ENCODE data around the gene UNC93B1. TPM values are rescaled to one million over a fixed set of nuclear protein-coding genes. Genes with fewer than 3 reads are reported as not detected.

Gene UNC93B1
- total and polyA plus RNA-seq, 2 of the 8 experiments (the other 6 are each of a cell fraction or from before 2014, with no cell fraction given), result 18.9 to 34.3 TPM

DNA sequence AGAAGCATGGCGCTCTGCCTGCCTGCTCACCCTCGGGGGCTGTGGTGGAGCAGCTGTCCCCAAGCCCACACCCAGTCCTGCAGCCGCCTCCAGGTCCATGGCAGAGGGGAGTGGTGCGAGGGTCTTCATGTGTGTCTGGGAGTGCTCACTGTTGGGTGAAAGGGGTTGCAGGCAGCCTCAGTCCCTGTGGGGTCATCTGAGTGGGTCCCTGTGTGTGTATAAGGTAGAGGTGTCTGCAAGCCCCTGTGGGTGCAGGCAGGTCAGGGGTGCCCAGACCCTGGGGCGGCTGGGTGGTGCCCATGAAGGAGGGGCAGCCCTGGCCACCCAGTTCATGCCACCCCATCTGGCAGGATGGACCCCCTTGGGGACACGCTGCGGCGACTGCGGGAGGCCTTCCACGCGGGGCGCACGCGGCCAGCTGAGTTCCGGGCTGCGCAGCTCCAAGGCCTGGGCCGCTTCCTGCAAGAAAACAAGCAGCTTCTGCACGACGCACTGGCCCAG is 11.1 kb upstream of the UNC93B1 start:
- Histone ChIP-seq H3K27ac (ENCODE audit: low read depth, low read length) (no peak overlapping the region), H2BK120ac (replicated peaks; ENCODE audit: low read depth, low read length) (no peak overlapping the region), H2BK15ac (ENCODE audit: low read length) (no peak overlapping the region), H3K36me3 (ENCODE audit: control insufficient read depth in 2 of 4, insufficient read depth in 4 of 4, low read length in 3 of 4) (no peaks in the 10 kb centered on the region), H3K4ac (replicated peaks; ENCODE audit: insufficient read length, low read depth, low read length) (no peak overlapping the region), H3K9ac (replicated peaks in 1 of 4; ENCODE audit: extremely low read depth in 1 of 4, low read depth in 3 of 4, low read length in 3 of 4) (no peak overlapping the region), H3K79me2 (ENCODE audit: control insufficient read depth in 1 of 2, insufficient read depth in 2 of 2, low read length in 2 of 2) (no peaks in the 10 kb centered on the region), H4K91ac (replicated peaks; ENCODE audit: insufficient read length, low read length) (no peak overlapping the region), H3K56ac (replicated peaks; ENCODE audit: insufficient read length, low read depth, low read length) (no peak overlapping the region), H3K9me3 (ENCODE audit: insufficient read depth in 2 of 2, low read depth in 1 of 2, low read length in 1 of 2) (no peaks in the 10 kb centered on the region), H2BK5ac (ENCODE audit: low read depth, low read length) (no peak overlapping the region), H3K27me3 (replicated peaks in 1 of 4; ENCODE audit: control insufficient read depth in 3 of 4, extremely low read depth in 1 of 4, insufficient read depth in 3 of 4, low read length in 3 of 4) (no peaks in the 10 kb centered on the region), H3K4me2 (ENCODE audit: insufficient read depth in 1 of 2, low read depth in 2 of 2, low read length in 2 of 2) (no peak overlapping the region), H2BK12ac (ENCODE audit: low read depth, low read length) (no peak overlapping the region), H4K5ac (ENCODE audit: insufficient read length, low read depth, low read length) (no peak overlapping the region), H2AK5ac (ENCODE audit: low read depth, low read length) (no peak overlapping the region), H2BK20ac (ENCODE audit: low read length) (no peak overlapping the region), H4K20me1 (replicated peaks in 1 of 2; ENCODE audit: control insufficient read depth in 1 of 2, insufficient read depth in 2 of 2, low read length in 2 of 2) (no peaks in the 10 kb centered on the region), H3K18ac (ENCODE audit: extremely low read depth, low read length) (no peak overlapping the region), H4K8ac (ENCODE audit: extremely low read depth, insufficient read depth, low read length) (peak overlapping the region; percentile 35; the same call in 1 of the 2 replicates), H3K79me1 (ENCODE audit: low read depth, low read length) (no peaks in the 10 kb centered on the region), H3K23ac (ENCODE audit: insufficient read length) (no peak overlapping the region), H3K4me1 (replicated peaks in 1 of 4; ENCODE audit: control insufficient read depth in 3 of 4, insufficient read depth in 4 of 4, low read length in 3 of 4) (peaks cover 0 to 15% (median 9%) of the 10 kb centered on the region in 4 experiments; a peak in 6 of 7 replicates), H3K4me3 (ENCODE audit: extremely low read depth in 1 of 4, insufficient read depth in 2 of 4, low read depth in 3 of 4, low read length in 4 of 4) (no peak overlapping the region), H2AFZ (ENCODE audit: low read length) (no peak overlapping the region), H3K14ac (ENCODE audit: insufficient read length) (no peak overlapping the region), H3K23me2 (ENCODE audit: low read depth, low read length) (no peaks in the 10 kb centered on the region)
- POLR2A ChIA-PET (ENCODE audit: partially characterized antibody), result interaction anchor here (1.0 to 2.8 kb wide), 4 partner anchors 9 to 23 kb away, joined by 3 to 14 read pairs (median 4); partner anchors contain the start of gene TCIRG1
- no peak for TF ChIP-seq KDM4A (IDR thresholded peaks at IDR 0.05; ENCODE audit: low read depth, low read length, severe bottlenecking)
- TF ChIP-seq SRF (IDR thresholded peaks at IDR 0.05; ENCODE audit: low read depth, low read length), result no peak
- no peak for TF ChIP-seq SP4 (IDR thresholded peaks at IDR 0.05; ENCODE audit: low read length)
- TF ChIP-seq TAF1 (IDR thresholded peaks at IDR 0.05; ENCODE audit: low read depth, low read length), result no peak
- TF ChIP-seq TBP (IDR thresholded peaks at IDR 0.05; ENCODE audit: low read depth, low read length), result no peak
- TF ChIP-seq SAP30 (IDR thresholded peaks at IDR 0.05; ENCODE audit: insufficient read depth, insufficient replicate concordance, low read length), result no peak
- TF ChIP-seq JUND (IDR thresholded peaks at IDR 0.05; ENCODE audit: low read length), result no peak
- TF ChIP-seq EGR1 (IDR thresholded peaks at IDR 0.05; ENCODE audit: borderline replicate concordance, low read depth, low read length), result no peak
- no peak for TF ChIP-seq CHD1 (IDR thresholded peaks at IDR 0.05; ENCODE audit: low read depth, low read length)
- no peak for TF ChIP-seq ASH2L (IDR thresholded peaks at IDR 0.05; ENCODE audit: low read length)
- no peak for TF ChIP-seq CHD2 (IDR thresholded peaks at IDR 0.05; ENCODE audit: low read length)
- TF ChIP-seq TCF12 (IDR thresholded peaks at IDR 0.05; ENCODE audit: low read depth, low read length), result no peak
- no peak for TF ChIP-seq BCL11A (IDR thresholded peaks at IDR 0.05; ENCODE audit: low read depth in 2 of 2, low read length in 2 of 2)
- TF ChIP-seq YY1 (IDR thresholded peaks at IDR 0.05; ENCODE audit: low read depth, low read length), result no peak
- no peak for TF ChIP-seq POLR2AphosphoS5 (IDR thresholded peaks at IDR 0.05; ENCODE audit: low read depth, low read length)
- TF ChIP-seq, protein P1, sequence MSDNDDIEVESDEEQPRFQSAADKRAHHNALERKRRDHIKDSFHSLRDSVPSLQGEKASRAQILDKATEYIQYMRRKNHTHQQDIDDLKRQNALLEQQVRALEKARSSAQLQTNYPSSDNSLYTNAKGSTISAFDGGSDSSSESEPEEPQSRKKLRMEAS (IDR thresholded peaks at IDR 0.05), result no peak
- DNase-seq (ENCODE audit: low read depth in 1 of 2, low spot score in 2 of 2), result no peak
- WGBS, 2 experiments (ENCODE audit: extremely low coverage in 1 of 2, insufficient coverage in 1 of 2, insufficient read length in 1 of 2, insufficient replicate concordance in 2 of 2, low coverage in 1 of 2, low lambda C conversion rate in 2 of 2, missing lambda C conversion rate in 1 of 2), result 91% methylated on average over 18 of the region's 19 CpGs; no CpG with 5 or more reads in 1 of the 2 experiments
- FAIRE-seq, result no peak
- CTCF ChIA-PET (ENCODE audit: partially characterized antibody), result interaction anchor here (0.7 to 1.5 kb wide), 2 partner anchors 9 to 18 kb away, joined by 3 to 5 read pairs; no protein-coding TSS in a partner anchor

All from H1 (cell line).